Upper lobe of left lung (tissue), 4 donors: ENCODE data around the gene HGF.

ENCODE experiments used
- EP300 ChIP-seq, 4 donors: sonication (generic); formaldehyde crosslinking; IDR thresholded peaks; one replicate each; pipeline ENCODE4 v1.5.1; 2017; ENCODE audit warnings: antibody characterized with exemption in 4 of 4, control low read depth in 2 of 4
- POLR2A ChIP-seq, 4 donors: fragments of 450-650 bp; IDR thresholded peaks; one replicate each; pipeline ENCODE4 v1.5.1; 2016 to 2017; ENCODE audit warnings: antibody characterized with exemption in 4 of 4, mild to moderate bottlenecking in 2 of 4
- POLR2AphosphoS5 ChIP-seq, 2 donors: sonication (generic); formaldehyde crosslinking; IDR thresholded peaks; one replicate each; pipeline ENCODE4 v1.5.1; 2017; ENCODE audit warnings: antibody characterized with exemption in 2 of 2
- TF ChIP-seq, protein P1 (sequence below), 6 experiments: fragments of 450-650 bp in 4 of 6; fragments of 200-600 bp in 2 of 6; sonication (generic) in 2 of 6; IDR thresholded peaks; one replicate each; pipeline ENCODE4 v1.5.1; 2016 to 2019; ENCODE audit warnings: antibody characterized with exemption in 6 of 6

DNA sequence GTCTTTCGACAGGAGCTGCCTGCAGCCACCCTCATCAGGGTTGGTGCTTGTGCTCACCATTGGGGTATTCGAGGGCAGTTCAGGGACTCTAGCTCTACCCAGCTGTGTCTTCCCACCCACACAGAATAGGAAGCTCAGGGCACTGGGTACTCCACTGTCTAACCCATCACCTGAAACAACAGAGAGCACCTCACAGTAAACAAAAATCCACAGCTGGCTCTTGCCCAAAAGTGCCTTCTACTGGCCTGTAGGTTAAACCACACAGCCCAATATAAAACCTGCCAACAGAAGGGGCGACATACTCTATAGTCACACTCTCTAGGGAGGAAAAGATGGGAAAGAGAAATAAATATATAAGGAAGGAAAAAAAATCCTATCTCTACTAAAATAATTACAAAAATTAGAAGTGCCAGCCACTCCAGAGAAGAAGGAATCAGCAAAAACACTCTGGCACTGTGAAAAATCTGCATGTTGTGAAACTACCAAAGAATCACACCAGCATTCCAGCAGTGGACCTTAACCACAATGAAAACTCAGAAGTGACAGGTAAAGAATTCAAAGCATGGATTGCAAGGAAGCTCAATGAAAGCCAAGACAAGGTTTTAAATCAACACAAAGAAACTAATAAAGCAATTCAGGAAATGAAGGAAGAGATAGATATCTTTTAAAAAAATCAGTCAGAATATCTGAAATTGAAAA lies 110.0 kb downstream of the HGF start:
- TF ChIP-seq, protein P1, sequence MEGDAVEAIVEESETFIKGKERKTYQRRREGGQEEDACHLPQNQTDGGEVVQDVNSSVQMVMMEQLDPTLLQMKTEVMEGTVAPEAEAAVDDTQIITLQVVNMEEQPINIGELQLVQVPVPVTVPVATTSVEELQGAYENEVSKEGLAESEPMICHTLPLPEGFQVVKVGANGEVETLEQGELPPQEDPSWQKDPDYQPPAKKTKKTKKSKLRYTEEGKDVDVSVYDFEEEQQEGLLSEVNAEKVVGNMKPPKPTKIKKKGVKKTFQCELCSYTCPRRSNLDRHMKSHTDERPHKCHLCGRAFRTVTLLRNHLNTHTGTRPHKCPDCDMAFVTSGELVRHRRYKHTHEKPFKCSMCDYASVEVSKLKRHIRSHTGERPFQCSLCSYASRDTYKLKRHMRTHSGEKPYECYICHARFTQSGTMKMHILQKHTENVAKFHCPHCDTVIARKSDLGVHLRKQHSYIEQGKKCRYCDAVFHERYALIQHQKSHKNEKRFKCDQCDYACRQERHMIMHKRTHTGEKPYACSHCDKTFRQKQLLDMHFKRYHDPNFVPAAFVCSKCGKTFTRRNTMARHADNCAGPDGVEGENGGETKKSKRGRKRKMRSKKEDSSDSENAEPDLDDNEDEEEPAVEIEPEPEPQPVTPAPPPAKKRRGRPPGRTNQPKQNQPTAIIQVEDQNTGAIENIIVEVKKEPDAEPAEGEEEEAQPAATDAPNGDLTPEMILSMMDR (IDR thresholded peaks at IDR 0.05) = no peak
- no peak for TF ChIP-seq EP300 (IDR thresholded peaks at IDR 0.05)
- TF ChIP-seq POLR2AphosphoS5 (IDR thresholded peaks at IDR 0.05) = no peak
- TF ChIP-seq POLR2A (IDR thresholded peaks at IDR 0.05) = no peak
